D721Med (cell line): ENCODE results near the gene CYSLTR1.

Experiments
- DNase-seq: peaks from one replicate; pipeline ENCODE4 v3.0.0; 2011; ENCODE audit warnings: low spot score; ENCODE audit not compliant: insufficient read length
- FAIRE-seq: peaks from 2 replicates; lab custom pipeline; 2011; peaks lifted over from hg19 to GRCh38; lab: Jason Lieb, UNC
- CTCF ChIP-seq: IDR thresholded peaks from 2 replicates; pipeline ENCODE4 v1.5.1; 2012; ENCODE audit warnings: mild to moderate bottlenecking, control low read depth; ENCODE audit not compliant: insufficient read depth; ENCODE audit errors: missing control alignments

The CYSLTR1 gene

GRCh38 chrX:78331708-78332107, 4.3 kb upstream of the CYSLTR1 start:
- FAIRE-seq = no peak
- DNase-seq = no peak
- no peak for TF ChIP-seq CTCF

- FAIRE-seq = no peak
- no peak for TF ChIP-seq CTCF
- no peak for DNase-seq
Measured at GRCh38 chrX:78330540-78330939, 3.1 kb upstream of the CYSLTR1 start.

GRCh38 chrX:78330068-78330467, 2.7 kb upstream of the CYSLTR1 start:
- no peak for TF ChIP-seq CTCF
- FAIRE-seq (no peak), DNase-seq (no peak)

GRCh38 chrX:78329486-78329885, 2.1 kb upstream of the CYSLTR1 start:
- FAIRE-seq (no peak), DNase-seq (no peak)
- TF ChIP-seq CTCF = no peak

GRCh38 chrX:78326401-78326800, 1.0 kb downstream of the CYSLTR1 start:
- no peak for DNase-seq
- no peak for FAIRE-seq
- no peak for TF ChIP-seq CTCF

GRCh38 chrX:78322863-78323262, 4.5 kb downstream of the CYSLTR1 start:
- TF ChIP-seq CTCF = no peak
- no peak for DNase-seq
- FAIRE-seq = no peak

- TF ChIP-seq CTCF = no peak
- DNase-seq (no peak), FAIRE-seq (no peak)
Measured at GRCh38 chrX:78321809-78322208, 5.6 kb downstream of the CYSLTR1 start.
